ENCODE results near the gene PRSS27.
"Not testable (repeated sequence)": the region's sequence is repeated elsewhere in the genome, so short reads cannot be mapped to it uniquely, and the experiment has no call there.

PRSS27 gene

GRCh38 chr16:2702871-2703745, 16.9 kb downstream of the PRSS27 start:
- intact Hi-C loops (cut with DNase I) = no loop called here
- peak in 15 of 42 donors; percentile 22 to 56 (median 41) for DNase-seq

- no peak for DNase-seq
- intact Hi-C loops (cut with DNase I) = no loop called here
These were observed 17.6 kb downstream of the PRSS27 start for GRCh38 chr16:2702438-2702825.

GRCh38 chr16:2701713-2702437, 18.1 kb downstream of the PRSS27 start:
- intact Hi-C loops (cut with DNase I) = no loop called here
- DNase-seq = no peak

GRCh38 chr16:2701272-2701671, 18.8 kb downstream of the PRSS27 start:
- DNase-seq = no peak
- intact Hi-C loops (cut with DNase I) = no loop called here

- intact Hi-C loops (cut with DNase I) = no loop called here
- DNase-seq = peak in 1 of 42 donors; percentile 1
These were observed 19.2 kb downstream of the PRSS27 start for GRCh38 chr16:2700786-2701185.

- DNase-seq = peak in 1 of 42 donors; percentile 0
- intact Hi-C loops (cut with DNase I) = no loop called here
These were observed 20.0 kb downstream of the PRSS27 start for GRCh38 chr16:2699791-2700600.

GRCh38 chr16:2698965-2699750, 20.9 kb downstream of the PRSS27 start:
- peak in 1 of 42 donors; percentile 1 for DNase-seq
- intact Hi-C loops (cut with DNase I) = no loop called here

- intact Hi-C loops (cut with DNase I) = no loop called here
These were observed 21.7 kb downstream of the PRSS27 start for GRCh38 chr16:2698103-2698870.

GRCh38 chr16:2697401-2697948, 22.5 kb downstream of the PRSS27 start:
- intact Hi-C loops (cut with DNase I) = no loop called here

More at GRCh38 chr16:2698103-2698870, 21.7 kb downstream of the PRSS27 start:
- peak in 1 of 42 donors; percentile 1 for DNase-seq

GRCh38 chr16:2696601-2697250, 23.3 kb downstream of the PRSS27 start:
- intact Hi-C loops (cut with DNase I); DNase-seq: not testable (repeated sequence)

More at GRCh38 chr16:2697401-2697948, 22.5 kb downstream of the PRSS27 start:
- no peak for DNase-seq

GRCh38 chr16:2692948-2693651, 26.9 kb downstream of the PRSS27 start:
- intact Hi-C loops (cut with DNase I) = no loop called here
- DNase-seq = peak; percentile 46 to 89 (median 78)

GRCh38 chr16:2692251-2692947, 27.6 kb downstream of the PRSS27 start:
- peak; percentile 56 to 93 (median 82) for DNase-seq
- intact Hi-C loops (cut with DNase I) = no loop called here

GRCh38 chr16:2691491-2692248, 28.4 kb downstream of the PRSS27 start:
- DNase-seq = peak in 28 of 42 donors; percentile 14 to 73 (median 40)
- intact Hi-C loops (cut with DNase I) = no loop called here

- intact Hi-C loops (cut with DNase I) = no loop called here
- DNase-seq = no peak
These were observed 29.2 kb downstream of the PRSS27 start for GRCh38 chr16:2690852-2691251.
